ENCODE data around the gene QDPR.

DNA sequence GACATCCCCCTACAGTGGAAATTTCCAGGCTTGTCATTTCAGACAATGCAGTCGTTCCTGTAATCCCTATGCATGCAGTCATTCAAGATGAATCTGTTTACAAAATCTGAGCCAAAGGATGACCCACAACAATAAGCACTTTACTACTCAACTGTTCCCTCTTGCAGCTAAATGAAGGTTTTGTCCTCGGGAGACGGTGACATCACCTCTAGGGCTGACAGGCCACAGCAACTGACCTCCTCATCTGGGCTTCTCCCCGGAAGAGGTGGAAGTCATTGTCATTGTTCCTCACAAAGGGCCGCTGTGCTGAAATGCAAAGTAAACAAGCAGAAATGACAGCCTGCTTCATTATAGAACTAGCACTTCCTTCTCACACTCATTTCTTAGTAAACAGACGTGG is 32.3 kb upstream of the QDPR start:
- TF ChIP-seq, protein P1, sequence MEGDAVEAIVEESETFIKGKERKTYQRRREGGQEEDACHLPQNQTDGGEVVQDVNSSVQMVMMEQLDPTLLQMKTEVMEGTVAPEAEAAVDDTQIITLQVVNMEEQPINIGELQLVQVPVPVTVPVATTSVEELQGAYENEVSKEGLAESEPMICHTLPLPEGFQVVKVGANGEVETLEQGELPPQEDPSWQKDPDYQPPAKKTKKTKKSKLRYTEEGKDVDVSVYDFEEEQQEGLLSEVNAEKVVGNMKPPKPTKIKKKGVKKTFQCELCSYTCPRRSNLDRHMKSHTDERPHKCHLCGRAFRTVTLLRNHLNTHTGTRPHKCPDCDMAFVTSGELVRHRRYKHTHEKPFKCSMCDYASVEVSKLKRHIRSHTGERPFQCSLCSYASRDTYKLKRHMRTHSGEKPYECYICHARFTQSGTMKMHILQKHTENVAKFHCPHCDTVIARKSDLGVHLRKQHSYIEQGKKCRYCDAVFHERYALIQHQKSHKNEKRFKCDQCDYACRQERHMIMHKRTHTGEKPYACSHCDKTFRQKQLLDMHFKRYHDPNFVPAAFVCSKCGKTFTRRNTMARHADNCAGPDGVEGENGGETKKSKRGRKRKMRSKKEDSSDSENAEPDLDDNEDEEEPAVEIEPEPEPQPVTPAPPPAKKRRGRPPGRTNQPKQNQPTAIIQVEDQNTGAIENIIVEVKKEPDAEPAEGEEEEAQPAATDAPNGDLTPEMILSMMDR (conservative IDR thresholded peaks at IDR 0.05 in 1 of 2, IDR thresholded peaks at IDR 0.05 in 1 of 2; ENCODE audit: extremely low read depth in 1 of 2, insufficient read depth in 1 of 2, low read depth in 1 of 2, low read length in 2 of 2), result no peak
- no peak for TF ChIP-seq EZH2 (IDR thresholded peaks at IDR 0.05; ENCODE audit: borderline replicate concordance, low read length)
